ENCODE measurements around the gene GRPEL1.

GRCh38 chr4:7041801-7042502 is 25.9 kb downstream of the GRPEL1 start:
- TF ChIP-seq CTCF (IDR thresholded peaks at IDR 0.05; ENCODE audit: low read depth, low read length) (no peak), EZH2phosphoT487 (IDR thresholded peaks at IDR 0.05; ENCODE audit: low read depth) (no peak)
